Loucy (cell line): ENCODE measurements around the gene CTDSPL.

Source experiments
- H2AFZ ChIP-seq: fragments of 200-600 bp; sonication (generic); 2 replicates; pipeline ENCODE4 v1.6.0; 2016; ENCODE audit warnings: antibody characterized with exemption, mild to moderate bottlenecking, low read length, moderate library complexity
- H3F3A ChIP-seq: fragments of 200-600 bp; 2 replicates; pipeline ENCODE4 v1.6.0; 2016; ENCODE audit warnings: antibody characterized with exemption, low read depth, mild to moderate bottlenecking
- H3K27me3 ChIP-seq: fragments of 200-600 bp; sonication (generic); 2 replicates; pipeline ENCODE4 v1.6.1; 2014; ENCODE audit warnings: low read length, mild to moderate bottlenecking; ENCODE audit not compliant: insufficient read depth, poor library complexity, severe bottlenecking
- H3K36me3 ChIP-seq: fragments of 200-600 bp; sonication (generic); 2 replicates; pipeline ENCODE4 v1.6.1; 2016; ENCODE audit warnings: low read length; ENCODE audit not compliant: insufficient read depth
- H3K4me1 ChIP-seq: fragments of 200-600 bp; sonication (generic); 2 replicates; pipeline ENCODE4 v1.5.1; 2014; ENCODE audit warnings: low read length, mild to moderate bottlenecking; ENCODE audit not compliant: insufficient read depth, poor library complexity, severe bottlenecking
- H3K4me2 ChIP-seq: fragments of 200-600 bp; sonication (generic); 2 replicates; pipeline ENCODE4 v1.6.0; 2014; ENCODE audit warnings: antibody characterized with exemption, low read length, low read depth, mild to moderate bottlenecking; ENCODE audit not compliant: poor library complexity, severe bottlenecking
- H3K4me3 ChIP-seq: fragments of 200-600 bp; sonication (generic); 2 replicates; pipeline ENCODE4 v1.5.1; 2014; ENCODE audit warnings: low read length, mild to moderate bottlenecking, mixed read lengths; ENCODE audit not compliant: poor library complexity, severe bottlenecking
- H3K79me2 ChIP-seq: fragments of 200-600 bp; sonication (generic); 2 replicates; pipeline ENCODE4 v1.6.1; 2014; ENCODE audit warnings: low read length; ENCODE audit not compliant: insufficient read depth
- H3K9ac ChIP-seq: fragments of 200-600 bp; sonication (generic); 2 replicates; pipeline ENCODE4 v1.6.0; 2014; ENCODE audit warnings: mild to moderate bottlenecking, low read depth, low read length, moderate library complexity; ENCODE audit not compliant: poor library complexity, severe bottlenecking
- H3K9me2 ChIP-seq: fragments of 200-600 bp; sonication (generic); replicated peaks from 2 replicates; pipeline ENCODE4 v1.6.1; 2016; ENCODE audit warnings: low read depth, low read length, mixed read lengths
- H3K9me3 ChIP-seq: fragments of 200-600 bp; sonication (generic); 2 replicates; pipeline ENCODE4 v1.6.1; 2014; ENCODE audit warnings: mild to moderate bottlenecking, antibody characterized with exemption, low read length, low read depth; ENCODE audit not compliant: insufficient read depth
- H4K20me1 ChIP-seq: fragments of 200-600 bp; sonication (generic); 2 replicates; pipeline ENCODE4 v1.6.0; 2014; ENCODE audit warnings: antibody characterized with exemption, low read length, mild to moderate bottlenecking; ENCODE audit not compliant: insufficient read depth, poor library complexity, severe bottlenecking
- EZH2phosphoT487 ChIP-seq: fragments of 200-600 bp; IDR thresholded peaks from 2 replicates; pipeline ENCODE4 v1.6.1; 2018; ENCODE audit warnings: antibody characterized with exemption, mild to moderate bottlenecking, moderate library complexity, borderline replicate concordance
- TF ChIP-seq, protein P1 (sequence below): fragments of 200-600 bp; sonication (generic); conservative IDR thresholded peaks from 2 replicates; pipeline ENCODE4 v1.5.1; 2014; ENCODE audit warnings: mild to moderate bottlenecking, antibody characterized with exemption, low read length

CTDSPL gene

DNA sequence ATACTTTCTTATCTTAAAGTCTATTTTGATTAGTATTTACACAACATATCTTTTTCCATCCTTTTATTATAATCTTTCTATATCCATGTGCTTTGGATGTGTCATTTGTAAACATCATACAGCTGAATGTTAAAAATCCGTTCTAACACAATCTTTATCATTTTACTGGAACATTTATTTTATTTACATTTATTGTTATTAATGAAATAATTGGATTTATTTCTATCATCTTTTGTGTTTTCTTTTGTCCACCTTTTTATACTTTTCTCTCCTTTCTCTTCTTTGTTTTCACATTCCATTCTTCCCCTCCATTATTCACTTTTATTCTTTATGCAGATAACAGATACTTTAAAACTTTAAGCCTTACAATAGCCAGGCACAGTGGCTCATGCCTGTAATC, 34.7 kb upstream of the CTDSPL start:
- Histone ChIP-seq H3K9me2 (no peaks in the 10 kb centered on the region), H3K4me1 (peaks cover 3% of the 10 kb centered on the region), H3K9me3 (no peaks in the 10 kb centered on the region), H2AFZ (no peak overlapping the region), H3K36me3 (no peaks in the 10 kb centered on the region), H4K20me1 (no peaks in the 10 kb centered on the region), H3K9ac (no peak overlapping the region), H3F3A (no peaks in the 10 kb centered on the region; the same call in 1 of the 2 replicates), H3K4me3 (no peak overlapping the region), H3K27me3 (no peaks in the 10 kb centered on the region), H3K79me2 (no peaks in the 10 kb centered on the region), H3K4me2 (no peak overlapping the region)
- TF ChIP-seq, protein P1, sequence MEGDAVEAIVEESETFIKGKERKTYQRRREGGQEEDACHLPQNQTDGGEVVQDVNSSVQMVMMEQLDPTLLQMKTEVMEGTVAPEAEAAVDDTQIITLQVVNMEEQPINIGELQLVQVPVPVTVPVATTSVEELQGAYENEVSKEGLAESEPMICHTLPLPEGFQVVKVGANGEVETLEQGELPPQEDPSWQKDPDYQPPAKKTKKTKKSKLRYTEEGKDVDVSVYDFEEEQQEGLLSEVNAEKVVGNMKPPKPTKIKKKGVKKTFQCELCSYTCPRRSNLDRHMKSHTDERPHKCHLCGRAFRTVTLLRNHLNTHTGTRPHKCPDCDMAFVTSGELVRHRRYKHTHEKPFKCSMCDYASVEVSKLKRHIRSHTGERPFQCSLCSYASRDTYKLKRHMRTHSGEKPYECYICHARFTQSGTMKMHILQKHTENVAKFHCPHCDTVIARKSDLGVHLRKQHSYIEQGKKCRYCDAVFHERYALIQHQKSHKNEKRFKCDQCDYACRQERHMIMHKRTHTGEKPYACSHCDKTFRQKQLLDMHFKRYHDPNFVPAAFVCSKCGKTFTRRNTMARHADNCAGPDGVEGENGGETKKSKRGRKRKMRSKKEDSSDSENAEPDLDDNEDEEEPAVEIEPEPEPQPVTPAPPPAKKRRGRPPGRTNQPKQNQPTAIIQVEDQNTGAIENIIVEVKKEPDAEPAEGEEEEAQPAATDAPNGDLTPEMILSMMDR = no peak
- TF ChIP-seq EZH2phosphoT487 = no peak

DNA sequence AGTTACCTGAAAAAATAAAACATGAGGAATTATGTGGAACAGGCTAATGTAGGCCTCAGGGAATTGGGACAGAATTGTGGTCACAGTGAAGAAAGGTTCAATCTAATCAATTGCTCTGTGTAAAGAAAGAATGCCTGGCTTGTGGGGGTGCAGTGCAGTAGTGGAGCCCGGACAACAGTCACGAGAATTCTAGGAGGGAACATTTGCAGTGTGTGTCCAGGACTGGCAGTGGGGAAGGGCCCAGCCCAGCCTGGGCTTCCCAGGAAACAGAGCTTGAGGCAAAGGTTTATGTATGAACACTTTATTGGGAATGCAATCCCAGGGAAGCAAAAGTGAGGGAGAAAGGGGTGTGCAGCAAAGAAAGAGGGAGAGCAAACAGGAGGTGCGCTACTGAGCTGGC, 29.2 kb upstream of the CTDSPL start:
- H3K79me2 ChIP-seq = no peaks in the 10 kb centered on the region
- no peaks in the 10 kb centered on the region for H3K27me3 ChIP-seq
- TF ChIP-seq, protein P1 = no peak
- no peak for TF ChIP-seq EZH2phosphoT487
- H3K36me3 ChIP-seq = no peaks in the 10 kb centered on the region
- no peak overlapping the region for H3K4me2 ChIP-seq
- H3K9me2 ChIP-seq = no peaks in the 10 kb centered on the region
- no peak overlapping the region for H3K9ac ChIP-seq
- no peaks in the 10 kb centered on the region for H3K4me1 ChIP-seq
- no peak overlapping the region for H3K4me3 ChIP-seq
- no peaks in the 10 kb centered on the region; the same call in 1 of the 2 replicates for H3F3A ChIP-seq
- no peak overlapping the region for H2AFZ ChIP-seq
- H3K9me3 ChIP-seq = no peaks in the 10 kb centered on the region
- H4K20me1 ChIP-seq = no peaks in the 10 kb centered on the region

DNA sequence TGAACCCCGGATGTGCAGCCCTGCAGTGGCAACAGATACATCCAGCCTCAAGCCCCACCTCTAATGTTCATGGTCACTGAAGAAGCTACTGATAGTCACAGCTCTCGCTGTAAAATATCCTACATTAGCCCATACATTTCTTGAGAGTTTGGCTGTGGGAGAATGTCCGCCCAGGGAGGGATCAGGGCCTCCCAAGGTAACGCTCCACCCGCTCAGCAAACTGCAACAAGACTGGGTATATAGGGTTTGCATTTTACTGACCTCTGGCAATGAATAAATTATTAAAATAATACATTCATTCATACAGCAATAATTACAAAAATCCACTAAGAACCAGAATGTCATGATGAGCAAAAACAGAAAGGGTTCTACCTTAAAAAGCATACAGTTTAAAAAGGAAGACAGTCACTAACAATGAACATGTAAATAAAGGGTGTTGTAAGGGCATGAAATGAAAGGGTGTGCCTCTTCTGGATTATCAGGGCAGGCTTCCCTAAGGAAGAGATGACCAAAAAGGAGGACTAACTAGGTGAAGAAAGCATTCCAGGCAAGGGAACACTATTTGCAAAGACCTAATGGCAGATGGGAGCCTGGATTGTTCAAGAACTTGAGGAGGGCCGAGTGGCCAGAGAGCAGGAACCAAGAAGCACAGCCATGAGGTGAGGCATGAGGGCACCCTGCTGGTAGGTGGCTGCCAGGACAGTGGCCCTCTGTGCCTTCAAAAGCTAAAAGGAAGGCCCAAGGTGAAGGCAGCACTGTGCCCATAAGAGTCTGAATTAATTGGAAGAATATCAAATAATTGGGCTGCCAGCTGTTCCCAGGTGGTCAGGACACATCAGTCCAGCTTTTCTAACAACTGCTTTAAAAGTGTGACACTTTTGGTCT, 28.1 kb upstream of the CTDSPL start:
- no peaks in the 10 kb centered on the region for H3K9me3 ChIP-seq
- H3K27me3 ChIP-seq = no peaks in the 10 kb centered on the region
- no peaks in the 10 kb centered on the region for H3K36me3 ChIP-seq
- no peaks in the 10 kb centered on the region for H3F3A ChIP-seq
- no peak overlapping the region for H3K4me2 ChIP-seq
- H3K4me3 ChIP-seq = no peak overlapping the region
- H3K9ac ChIP-seq = no peak overlapping the region
- H4K20me1 ChIP-seq = no peaks in the 10 kb centered on the region
- H3K79me2 ChIP-seq = no peaks in the 10 kb centered on the region
- TF ChIP-seq, protein P1 = peak; percentile 57
- TF ChIP-seq EZH2phosphoT487 = no peak
- H2AFZ ChIP-seq = peak overlapping the region; percentile 70; the same call in 1 of the 2 replicates
- no peaks in the 10 kb centered on the region for H3K9me2 ChIP-seq
- no peaks in the 10 kb centered on the region for H3K4me1 ChIP-seq
